Thoracic aorta (tissue), 2 donors: ENCODE data around the gene DOLPP1. TPM values are rescaled to one million over a fixed set of nuclear protein-coding genes. Genes with fewer than 3 reads are reported as not detected.

Source experiments
- ATAC-seq: fragments of 150-250 bp; one replicate; pipeline ENCODE4 v1.8.0; 2017; ENCODE audit warnings: low read depth; ENCODE audit not compliant: insufficient number of reproducible peaks, low FRiP score
- DNase-seq: peaks from one replicate; pipeline ENCODE4 v3.0.0-alpha.2; 2020; ENCODE audit warnings: low spot score
- H3K27ac ChIP-seq, 2 donors: fragments of 200-600 bp; sonication (generic); 1 replicate in 1 of 2; 2 replicates in 1 of 2; pipeline ENCODE4 v1.5.1; 2016; ENCODE audit warnings: mild to moderate bottlenecking in 2 of 2, moderate library complexity in 2 of 2
- H3K27me3 ChIP-seq: fragments of 200-600 bp; sonication (generic); replicated peaks from 2 replicates; pipeline ENCODE4 v1.6.0; 2016; ENCODE audit warnings: mild to moderate bottlenecking; ENCODE audit not compliant: insufficient read depth
- H3K36me3 ChIP-seq: fragments of 200-600 bp; sonication (generic); one replicate; pipeline ENCODE4 v1.5.1; 2016
- H3K4me1 ChIP-seq, 2 donors: fragments of 200-600 bp; sonication (generic); 1 replicate in 1 of 2; 2 replicates in 1 of 2; pipeline versions ENCODE4 v1.5.1 to v1.6.0; 2016; ENCODE audit warnings: low read depth in 2 of 2, mild to moderate bottlenecking in 1 of 2; ENCODE audit not compliant: control insufficient read depth in 1 of 2
- H3K4me3 ChIP-seq: fragments of 200-600 bp; sonication (generic); 2 replicates; pipeline ENCODE4 v1.5.1; 2016; ENCODE audit warnings: mild to moderate bottlenecking
- H3K9me3 ChIP-seq: fragments of 200-600 bp; sonication (generic); 2 replicates; pipeline ENCODE4 v1.5.1; 2016
- CTCF ChIP-seq: fragments of 200-600 bp; sonication (generic); IDR thresholded peaks from one replicate; pipeline ENCODE4 v1.5.1; 2019; ENCODE audit warnings: antibody characterized with exemption
- total RNA-seq, 2 donors: library from RNA; depleted of rRNA; stranded (reverse); fragments of >200 nt; gene quantifications; one replicate each; pipeline versions ENCODE4 v1.1.0 to v1.2.3, GENCODE V29; 2016

The DOLPP1 gene
- total RNA-seq, 2 donors from 2014 or later = 3.4 to 9.7 TPM

- Histone ChIP-seq H3K9me3 (no peaks in the 10 kb centered on the region), H3K36me3 (peaks cover 35% of the 10 kb centered on the region), H3K27me3 (no peaks in the 10 kb centered on the region), H3K4me1 (no peaks in the 10 kb centered on the region), H3K4me3 (no peak overlapping the region), H3K27ac (no peak overlapping the region)
- DNase-seq (no peak), ATAC-seq (no peak)
- TF ChIP-seq CTCF = no peak
These were observed 21.7 kb upstream of the DOLPP1 start for GRCh38 chr9:129058965-129059795.

GRCh38 chr9:129059796-129060785 lies 20.8 kb upstream of the DOLPP1 start:
- Histone ChIP-seq H3K4me1 (no peaks in the 10 kb centered on the region), H3K27ac (no peak overlapping the region), H3K9me3 (no peaks in the 10 kb centered on the region), H3K27me3 (no peaks in the 10 kb centered on the region), H3K36me3 (peaks cover 35% of the 10 kb centered on the region), H3K4me3 (no peak overlapping the region)
- no peak for ATAC-seq
- DNase-seq = no peak
- TF ChIP-seq CTCF = no peak

- TF ChIP-seq CTCF = no peak
- DNase-seq (no peak), ATAC-seq (no peak)
- H3K36me3 ChIP-seq = peaks cover 38% of the 10 kb centered on the region
- no peaks in the 10 kb centered on the region for H3K27me3 ChIP-seq
- H3K4me3 ChIP-seq = no peak overlapping the region
- no peaks in the 10 kb centered on the region for H3K4me1 ChIP-seq
- H3K27ac ChIP-seq = no peak overlapping the region
- no peaks in the 10 kb centered on the region for H3K9me3 ChIP-seq
These were observed 19.9 kb upstream of the DOLPP1 start for GRCh38 chr9:129060991-129061390.

- DNase-seq (no peak), ATAC-seq (no peak)
- H3K27ac ChIP-seq = no peak overlapping the region
- no peaks in the 10 kb centered on the region for H3K27me3 ChIP-seq
- H3K4me3 ChIP-seq = no peak overlapping the region
- no peaks in the 10 kb centered on the region for H3K9me3 ChIP-seq
- H3K4me1 ChIP-seq = no peaks in the 10 kb centered on the region
- no peak for TF ChIP-seq CTCF
- peaks cover 46% of the 10 kb centered on the region for H3K36me3 ChIP-seq
These were observed 17.9 kb upstream of the DOLPP1 start for GRCh38 chr9:129063061-129063460.

- DNase-seq (no peak), ATAC-seq (no peak)
These were observed 16.4 kb upstream of the DOLPP1 start for GRCh38 chr9:129064499-129064908.

More at GRCh38 chr9:129064499-129064908, 16.4 kb upstream of the DOLPP1 start:
- H3K4me3 ChIP-seq = no peak overlapping the region
- no peak for TF ChIP-seq CTCF
- H3K4me1 ChIP-seq = no peaks in the 10 kb centered on the region
- H3K36me3 ChIP-seq = peaks cover 38% of the 10 kb centered on the region
- H3K27me3 ChIP-seq = no peaks in the 10 kb centered on the region
- H3K9me3 ChIP-seq = no peaks in the 10 kb centered on the region
- H3K27ac ChIP-seq = no peak overlapping the region
